Choroid plexus epithelial cell (primary cell): ENCODE data around the gene FGF19.

Experiments
- DNase-seq: peaks from one replicate; pipeline ENCODE4 v3.0.0-alpha.2; 2010; ENCODE audit warnings: low read depth
- H3K4me3 ChIP-seq: 2 replicates; pipeline ENCODE4 v1.5.1; 2011; ENCODE audit warnings: low read depth, mild to moderate bottlenecking, control low read depth, low read length, moderate library complexity
- TF ChIP-seq, protein P1 (sequence below): conservative IDR thresholded peaks from 2 replicates; pipeline ENCODE4 v1.5.1; 2011; ENCODE audit warnings: low read depth, mild to moderate bottlenecking, control low read depth, inconsistent platforms, low read length, moderate library complexity

FGF19 gene

DNA sequence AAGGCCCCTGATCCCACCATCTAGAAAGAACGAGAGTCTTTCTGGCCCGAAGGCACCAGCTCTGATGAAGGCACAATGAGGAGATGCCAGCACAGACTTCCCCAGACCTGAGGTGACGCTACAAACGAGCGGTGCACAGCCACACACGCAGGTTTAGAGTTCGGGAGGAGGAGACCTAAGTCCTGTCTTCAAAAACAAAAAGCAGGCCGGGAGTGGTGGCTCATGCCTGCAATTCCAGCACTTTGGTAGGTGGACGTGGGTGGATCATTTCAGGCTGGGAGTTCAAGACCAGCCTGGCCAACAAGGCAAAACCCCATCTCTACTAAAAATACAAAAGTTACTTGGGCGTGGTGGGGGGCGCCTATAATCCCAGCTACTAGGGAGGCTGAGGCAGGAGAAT is 38.2 kb downstream of the FGF19 start:
- TF ChIP-seq, protein P1, sequence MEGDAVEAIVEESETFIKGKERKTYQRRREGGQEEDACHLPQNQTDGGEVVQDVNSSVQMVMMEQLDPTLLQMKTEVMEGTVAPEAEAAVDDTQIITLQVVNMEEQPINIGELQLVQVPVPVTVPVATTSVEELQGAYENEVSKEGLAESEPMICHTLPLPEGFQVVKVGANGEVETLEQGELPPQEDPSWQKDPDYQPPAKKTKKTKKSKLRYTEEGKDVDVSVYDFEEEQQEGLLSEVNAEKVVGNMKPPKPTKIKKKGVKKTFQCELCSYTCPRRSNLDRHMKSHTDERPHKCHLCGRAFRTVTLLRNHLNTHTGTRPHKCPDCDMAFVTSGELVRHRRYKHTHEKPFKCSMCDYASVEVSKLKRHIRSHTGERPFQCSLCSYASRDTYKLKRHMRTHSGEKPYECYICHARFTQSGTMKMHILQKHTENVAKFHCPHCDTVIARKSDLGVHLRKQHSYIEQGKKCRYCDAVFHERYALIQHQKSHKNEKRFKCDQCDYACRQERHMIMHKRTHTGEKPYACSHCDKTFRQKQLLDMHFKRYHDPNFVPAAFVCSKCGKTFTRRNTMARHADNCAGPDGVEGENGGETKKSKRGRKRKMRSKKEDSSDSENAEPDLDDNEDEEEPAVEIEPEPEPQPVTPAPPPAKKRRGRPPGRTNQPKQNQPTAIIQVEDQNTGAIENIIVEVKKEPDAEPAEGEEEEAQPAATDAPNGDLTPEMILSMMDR = no peak
- no peak for DNase-seq
- no peak overlapping the region for H3K4me3 ChIP-seq

DNA sequence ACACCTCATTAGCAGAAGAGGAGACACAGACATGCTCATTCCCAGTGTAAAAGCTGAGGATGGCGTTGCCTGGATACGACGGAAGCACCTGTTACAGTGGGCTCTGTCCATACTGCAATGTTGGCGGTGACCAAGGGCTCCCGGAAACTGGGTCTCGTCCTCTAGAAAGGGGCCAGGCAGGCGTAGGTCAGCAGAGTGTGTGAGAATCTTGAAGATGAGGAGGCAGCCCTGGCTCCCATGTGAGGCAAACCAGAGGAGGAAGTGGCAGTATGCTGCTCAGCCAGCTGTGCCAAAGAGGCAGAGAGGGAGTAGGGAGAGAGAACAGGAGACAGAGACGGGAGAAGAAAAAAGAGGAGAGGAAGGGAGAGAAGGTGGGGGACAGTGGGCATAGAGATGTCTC is 38.9 kb downstream of the FGF19 start:
- TF ChIP-seq, protein P1 = no peak

DNA sequence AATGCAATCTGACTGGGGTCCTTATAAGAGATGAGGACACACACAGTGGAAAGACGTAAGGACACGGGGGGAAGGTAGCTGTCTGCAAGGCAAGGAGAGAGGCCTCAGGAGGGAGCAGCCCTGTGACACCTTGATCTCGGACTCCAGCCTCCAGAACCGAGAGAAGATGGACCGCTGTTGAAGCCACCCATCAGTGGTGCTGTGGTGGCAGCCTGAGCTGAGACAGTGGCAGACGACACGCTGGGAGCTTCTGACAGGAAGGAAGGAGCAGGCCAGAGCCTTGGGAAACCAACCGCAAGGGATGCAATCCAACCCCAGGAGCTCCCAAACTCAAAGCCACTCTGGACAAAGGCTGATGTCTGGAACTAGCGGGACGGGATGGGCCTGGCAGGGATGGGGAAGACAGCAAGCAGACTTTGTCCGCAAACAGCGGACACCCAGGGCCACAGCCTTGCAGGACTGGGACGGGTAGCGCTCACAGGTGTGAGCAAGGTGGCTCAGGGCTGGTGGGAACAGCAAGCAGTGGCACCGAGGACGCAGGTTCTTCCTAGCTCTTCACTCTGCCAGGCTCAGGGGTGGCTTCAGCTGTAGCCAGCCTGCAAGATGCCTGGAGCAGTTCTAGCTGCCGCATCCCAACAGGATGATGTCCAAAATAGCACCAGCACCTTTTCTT is 39.6 kb downstream of the FGF19 start:
- H3K4me3 ChIP-seq = no peak overlapping the region
- TF ChIP-seq, protein P1 = no peak
- no peak for DNase-seq

More for the DNA sequence above, 38.9 kb downstream of the FGF19 start:
- no peak overlapping the region for H3K4me3 ChIP-seq
- DNase-seq = no peak

DNA sequence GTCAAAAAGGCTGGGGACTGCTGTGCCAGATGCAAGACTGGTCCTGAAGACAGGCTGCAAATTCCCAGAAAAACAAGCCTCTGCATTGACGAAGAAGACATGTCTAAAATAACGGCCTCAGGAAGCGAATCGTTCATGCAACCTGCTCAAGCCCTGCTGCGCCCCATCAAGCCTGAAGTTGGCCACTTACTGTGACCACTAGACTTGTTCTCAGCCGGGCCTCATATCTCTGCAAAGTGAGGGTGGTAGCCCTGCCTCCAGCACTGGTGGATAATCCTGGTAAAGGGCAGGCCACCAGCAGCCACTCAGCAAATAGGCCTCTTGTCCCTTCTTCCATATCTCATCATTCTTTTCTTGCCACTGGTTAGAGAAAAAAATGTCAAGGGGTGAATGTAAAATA is 40.5 kb downstream of the FGF19 start:
- DNase-seq = no peak
- no peak overlapping the region for H3K4me3 ChIP-seq
- TF ChIP-seq, protein P1 = no peak

DNA sequence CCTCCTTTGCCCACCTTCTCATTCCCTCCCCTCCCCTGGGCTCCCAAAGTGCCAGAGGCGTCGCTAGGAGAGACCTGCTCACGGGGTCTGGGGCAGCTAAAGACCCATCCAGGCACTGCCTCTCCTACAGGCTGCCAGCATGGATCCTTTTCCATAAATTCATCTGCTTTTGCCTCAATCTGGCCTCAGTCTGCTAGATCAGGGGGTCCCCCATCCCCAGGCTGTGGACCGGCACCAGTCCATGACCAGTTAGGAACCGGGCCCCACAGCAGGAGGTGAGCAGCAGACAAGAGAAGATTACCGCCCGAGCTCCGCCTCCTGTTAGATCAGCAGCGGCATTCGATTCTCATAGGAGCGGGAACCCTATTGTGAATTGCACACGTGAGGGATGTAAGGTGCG is 41.0 kb downstream of the FGF19 start:
- TF ChIP-seq, protein P1 = no peak
- no peak overlapping the region for H3K4me3 ChIP-seq
- DNase-seq = no peak

DNA sequence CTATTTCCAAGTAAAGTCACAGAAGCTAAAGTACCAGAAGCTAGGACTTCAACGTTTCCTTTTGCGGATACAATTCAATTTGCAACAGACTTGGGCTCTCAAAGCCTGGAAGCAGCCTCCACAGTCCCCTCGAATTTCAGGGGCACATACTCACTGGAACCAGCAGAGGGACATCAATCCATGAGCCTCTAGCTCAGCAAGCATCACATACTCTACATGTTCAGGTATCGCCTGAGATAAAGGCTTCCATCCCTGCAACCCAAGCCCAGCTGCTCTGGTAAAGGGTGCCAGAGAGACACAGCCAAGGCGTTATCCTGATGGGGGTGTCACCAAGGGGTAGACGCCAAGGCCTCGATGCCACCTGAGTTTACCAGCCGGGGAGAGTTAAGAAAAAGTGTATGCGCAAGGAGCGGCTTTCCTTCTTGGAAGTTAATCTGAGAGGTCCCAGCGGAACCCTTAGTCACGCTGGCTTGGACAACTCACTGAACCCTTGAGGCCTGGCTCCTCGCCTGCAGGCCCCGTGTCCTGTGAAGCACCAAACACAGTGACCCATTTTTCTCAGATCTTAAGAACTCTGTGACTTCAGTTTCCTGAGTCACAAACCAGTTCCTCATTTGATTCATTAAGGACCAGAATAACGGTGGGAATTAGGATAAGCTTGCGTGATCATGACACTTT is 41.7 kb downstream of the FGF19 start:
- no peak for DNase-seq
- TF ChIP-seq, protein P1 = peak; percentile 51

DNA sequence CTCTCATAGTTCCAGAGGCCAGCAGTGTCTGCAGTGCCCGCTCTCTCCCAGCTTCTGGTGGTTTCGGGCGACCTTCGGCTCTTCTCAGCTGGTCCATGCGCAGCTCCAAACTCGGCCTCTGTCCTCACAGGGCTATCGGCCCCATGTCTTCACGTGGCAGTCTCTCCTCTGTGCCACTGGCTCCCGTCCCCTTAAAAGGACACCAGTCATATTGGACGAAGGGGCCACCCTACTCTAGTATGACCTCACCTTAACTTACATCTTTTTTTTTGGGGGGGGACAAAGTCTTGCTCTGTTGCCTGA is 42.5 kb downstream of the FGF19 start:
- no peak for DNase-seq
- TF ChIP-seq, protein P1 = no peak
- H3K4me3 ChIP-seq = no peak overlapping the region

More for the DNA sequence above, 41.7 kb downstream of the FGF19 start:
- H3K4me3 ChIP-seq = no peak overlapping the region
